BLaER1 (cell line): Measurements from ENCODE around the gene SLC23A3.

Source experiments
- H3K27ac ChIP-seq: shearing (Covaris generic); formaldehyde crosslinking; 2 replicates; pipeline ENCODE4 v1.8.1; 2022
- H3K27me3 ChIP-seq: shearing (Covaris generic); formaldehyde crosslinking; 2 replicates; pipeline ENCODE4 v1.8.1; 2022
- H3K36me3 ChIP-seq: shearing (Covaris generic); formaldehyde crosslinking; 2 replicates; pipeline ENCODE4 v1.8.1; 2022
- H3K4me1 ChIP-seq: shearing (Covaris generic); formaldehyde crosslinking; 2 replicates; pipeline ENCODE4 v1.8.1; 2022
- H3K4me2 ChIP-seq: shearing (Covaris generic); formaldehyde crosslinking; 2 replicates; pipeline ENCODE4 v1.8.1; 2022
- H3K4me3 ChIP-seq: shearing (Covaris generic); formaldehyde crosslinking; 2 replicates; pipeline ENCODE4 v1.8.1; 2022
- H3K9ac ChIP-seq: shearing (Covaris generic); formaldehyde crosslinking; 2 replicates; pipeline ENCODE4 v1.8.1; 2022
- H3K9me3 ChIP-seq: shearing (Covaris generic); formaldehyde crosslinking; 2 replicates; pipeline ENCODE4 v1.8.1; 2022
- H4K20me1 ChIP-seq: shearing (Covaris generic); formaldehyde crosslinking; 2 replicates; pipeline ENCODE4 v1.8.1; 2022
- Cebpa-rat ChIP-seq: shearing (Covaris generic); IDR thresholded peaks from 2 replicates; pipeline ENCODE4 v1.8.1; 2022

The SLC23A3 gene

DNA sequence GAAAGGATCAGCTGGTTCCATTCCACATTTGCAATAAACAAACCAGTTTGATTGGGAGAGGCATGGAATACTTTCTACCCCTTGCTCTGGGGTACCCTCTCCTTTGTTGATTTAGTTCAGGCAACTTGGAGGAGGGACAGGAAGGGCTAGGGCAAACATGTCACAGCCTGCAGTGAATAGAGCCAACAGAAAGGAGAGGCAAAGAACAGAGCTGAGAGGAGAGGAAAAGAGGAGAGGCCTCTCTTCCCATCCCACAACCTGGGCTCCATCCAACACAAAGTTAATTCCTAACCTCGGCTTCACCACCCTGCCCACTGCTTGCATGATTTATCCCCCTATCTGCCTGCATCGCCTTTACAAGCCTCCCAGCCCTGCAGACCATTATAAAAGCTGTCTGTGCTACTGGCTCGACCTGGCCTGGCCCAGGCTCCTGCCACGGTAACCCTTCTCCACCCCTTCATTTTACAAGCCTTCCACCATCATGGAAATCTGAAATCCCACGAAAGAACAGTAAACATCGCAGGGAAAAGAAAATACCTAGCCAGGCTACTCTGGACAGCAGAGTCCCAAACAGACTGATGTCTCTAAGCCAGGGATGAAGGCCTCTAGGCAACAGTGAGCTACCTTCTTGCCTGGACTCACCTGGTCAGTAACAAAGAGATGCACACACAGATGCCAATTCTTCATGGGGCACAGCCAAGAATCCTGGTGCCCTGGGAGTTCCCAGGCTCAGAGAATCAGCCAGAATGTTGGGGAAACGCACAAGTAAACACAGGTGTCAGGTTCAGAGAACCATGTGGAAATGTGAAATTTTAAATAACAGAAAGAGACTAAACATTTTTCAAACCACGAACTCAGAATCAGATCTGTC is 52.8 kb downstream of the SLC23A3 start:
- H3K27me3 ChIP-seq, result no peaks in the 10 kb centered on the region
- H3K9me3 ChIP-seq, result no peaks in the 10 kb centered on the region
- TF ChIP-seq Cebpa-rat, result no peak
- H3K36me3 ChIP-seq, result no peaks in the 10 kb centered on the region
- no peak overlapping the region for H3K4me3 ChIP-seq
- no peak overlapping the region for H3K9ac ChIP-seq
- peaks cover 41% of the 10 kb centered on the region for H4K20me1 ChIP-seq
- H3K4me2 ChIP-seq, result no peak overlapping the region
- H3K27ac ChIP-seq, result no peak overlapping the region
- H3K4me1 ChIP-seq, result peaks cover 23% of the 10 kb centered on the region

DNA sequence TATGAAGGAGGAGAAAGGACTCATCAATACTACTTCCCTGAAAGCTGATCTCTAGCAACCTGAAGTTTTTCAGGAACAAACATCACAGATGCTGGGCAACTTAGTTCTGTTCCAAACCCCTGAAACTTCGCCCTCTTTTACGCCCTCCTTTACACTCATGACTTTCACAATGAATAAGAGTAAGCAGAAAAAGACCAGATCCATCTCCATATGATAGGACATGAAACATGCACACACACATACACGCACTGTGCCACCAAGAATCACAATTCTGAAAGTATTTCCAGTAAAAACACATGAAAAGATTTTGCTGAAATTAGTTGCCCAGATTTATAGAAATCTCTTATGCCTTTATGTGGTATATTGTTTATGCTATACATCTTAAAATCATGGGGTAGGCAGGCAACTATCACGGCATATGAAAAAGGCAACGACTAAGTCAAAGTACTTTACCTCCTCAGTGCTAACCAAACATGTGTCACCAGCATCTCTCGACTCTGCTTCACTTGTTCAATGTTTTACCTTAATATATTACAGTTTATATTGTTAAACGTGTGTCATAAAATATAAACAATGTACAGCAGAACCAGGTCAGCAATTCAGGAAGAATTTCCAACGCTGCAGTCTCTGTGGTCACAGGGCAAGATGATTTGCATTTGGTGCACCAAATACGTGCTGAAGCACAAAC is 57.0 kb downstream of the SLC23A3 start:
- no peak overlapping the region for H3K9ac ChIP-seq
- no peaks in the 10 kb centered on the region for H3K36me3 ChIP-seq
- TF ChIP-seq Cebpa-rat, result no peak
- H3K27me3 ChIP-seq, result no peaks in the 10 kb centered on the region
- H3K27ac ChIP-seq, result no peak overlapping the region
- H3K4me2 ChIP-seq, result no peak overlapping the region
- 0 out of 2 replicates have a peak, but pooled peaks cover 11% of the 10 kb centered on the region for H4K20me1 ChIP-seq
- no peak overlapping the region for H3K4me3 ChIP-seq
- no peaks in the 10 kb centered on the region for H3K9me3 ChIP-seq
- peaks cover 22% of the 10 kb centered on the region for H3K4me1 ChIP-seq

DNA sequence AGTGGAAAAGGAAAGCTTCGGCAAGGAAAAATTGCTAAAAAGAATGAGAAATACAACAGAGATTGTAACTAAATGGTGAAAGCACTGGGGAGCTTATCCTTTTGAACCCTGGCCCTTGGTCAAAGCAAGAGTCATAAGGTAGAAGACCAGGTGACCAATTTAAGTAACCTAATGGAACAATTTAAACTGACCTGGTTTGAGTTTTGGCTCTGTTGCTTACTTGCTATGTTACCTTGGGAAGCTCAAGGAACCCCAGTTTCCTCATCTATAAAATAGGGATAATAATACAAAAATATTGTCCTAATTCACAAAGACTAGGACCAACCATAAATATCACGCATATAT is 57.8 kb downstream of the SLC23A3 start:
- H3K36me3 ChIP-seq, result no peaks in the 10 kb centered on the region
- no peak for TF ChIP-seq Cebpa-rat
- H3K27ac ChIP-seq, result no peak overlapping the region
- H3K27me3 ChIP-seq, result no peaks in the 10 kb centered on the region
- H3K4me3 ChIP-seq, result no peak overlapping the region
- H3K9me3 ChIP-seq, result no peaks in the 10 kb centered on the region
- no peak overlapping the region for H3K4me2 ChIP-seq
- H4K20me1 ChIP-seq, result 0 out of 2 replicates have a peak, but pooled peaks cover 11% of the 10 kb centered on the region
- no peak overlapping the region for H3K9ac ChIP-seq
- peaks cover 14% of the 10 kb centered on the region for H3K4me1 ChIP-seq
